GM12864 (cell line): ENCODE results near the gene GTF2I.

ENCODE experiments used
- DNase-seq: peaks from one replicate; pipeline ENCODE4 v3.0.0-alpha.2; 2011; ENCODE audit warnings: low read depth
- H3K4me3 ChIP-seq: 2 replicates; pipeline ENCODE4 v1.5.1; 2011; ENCODE audit warnings: mild to moderate bottlenecking, low read depth, low read length, control low read depth
- TF ChIP-seq, protein P1 (sequence below): IDR thresholded peaks from 2 replicates; pipeline ENCODE4 v1.5.1; 2011; ENCODE audit warnings: low read depth, mild to moderate bottlenecking, moderate library complexity, low read length, control low read depth, inconsistent platforms; ENCODE audit errors: missing control alignments

GTF2I gene

GRCh38 chr7:74708569-74709275 is 51.2 kb downstream of the GTF2I start:
- DNase-seq: no peak
- TF ChIP-seq, protein P1, sequence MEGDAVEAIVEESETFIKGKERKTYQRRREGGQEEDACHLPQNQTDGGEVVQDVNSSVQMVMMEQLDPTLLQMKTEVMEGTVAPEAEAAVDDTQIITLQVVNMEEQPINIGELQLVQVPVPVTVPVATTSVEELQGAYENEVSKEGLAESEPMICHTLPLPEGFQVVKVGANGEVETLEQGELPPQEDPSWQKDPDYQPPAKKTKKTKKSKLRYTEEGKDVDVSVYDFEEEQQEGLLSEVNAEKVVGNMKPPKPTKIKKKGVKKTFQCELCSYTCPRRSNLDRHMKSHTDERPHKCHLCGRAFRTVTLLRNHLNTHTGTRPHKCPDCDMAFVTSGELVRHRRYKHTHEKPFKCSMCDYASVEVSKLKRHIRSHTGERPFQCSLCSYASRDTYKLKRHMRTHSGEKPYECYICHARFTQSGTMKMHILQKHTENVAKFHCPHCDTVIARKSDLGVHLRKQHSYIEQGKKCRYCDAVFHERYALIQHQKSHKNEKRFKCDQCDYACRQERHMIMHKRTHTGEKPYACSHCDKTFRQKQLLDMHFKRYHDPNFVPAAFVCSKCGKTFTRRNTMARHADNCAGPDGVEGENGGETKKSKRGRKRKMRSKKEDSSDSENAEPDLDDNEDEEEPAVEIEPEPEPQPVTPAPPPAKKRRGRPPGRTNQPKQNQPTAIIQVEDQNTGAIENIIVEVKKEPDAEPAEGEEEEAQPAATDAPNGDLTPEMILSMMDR: no peak
- H3K4me3 ChIP-seq: no peak overlapping the region

DNA sequence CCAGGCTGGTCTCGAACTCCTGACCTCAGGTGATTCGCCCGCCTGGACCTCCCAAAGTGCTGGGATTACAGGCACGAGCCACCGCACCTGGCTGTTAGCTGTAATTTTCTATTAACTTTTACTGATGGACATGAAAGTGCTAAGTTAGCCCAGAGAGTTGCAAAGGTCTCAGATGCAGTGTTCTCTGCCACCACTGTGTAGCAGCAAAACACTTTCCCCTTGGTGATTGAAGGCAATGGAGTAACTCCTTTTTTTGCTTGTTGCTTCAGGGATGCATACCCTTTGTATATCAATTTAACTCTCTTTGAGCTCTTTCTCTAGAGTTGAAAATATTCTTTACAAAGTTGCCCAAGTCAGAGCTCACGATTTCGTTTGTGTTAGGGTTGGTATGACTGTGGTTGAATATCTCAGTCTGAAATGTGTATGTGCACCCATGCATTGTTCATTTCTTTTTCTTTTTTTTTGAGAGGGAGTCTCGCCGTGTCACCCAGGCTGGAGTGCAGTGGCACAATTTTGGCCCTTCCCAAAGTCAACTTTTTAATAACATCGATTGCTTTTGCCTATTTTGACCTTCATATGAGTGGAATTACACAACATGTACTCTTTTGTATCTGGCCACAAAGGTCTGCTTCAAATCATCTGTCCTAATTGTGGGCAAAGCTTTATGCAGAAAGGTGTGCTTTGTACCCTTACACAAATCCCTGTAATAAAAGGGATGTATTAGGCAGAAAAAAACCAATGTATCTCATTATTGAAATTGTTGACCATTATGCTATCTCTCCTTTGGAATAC is 52.6 kb downstream of the GTF2I start:
- TF ChIP-seq, protein P1: peak; percentile 32
- no peak overlapping the region for H3K4me3 ChIP-seq
- DNase-seq: no peak

DNA sequence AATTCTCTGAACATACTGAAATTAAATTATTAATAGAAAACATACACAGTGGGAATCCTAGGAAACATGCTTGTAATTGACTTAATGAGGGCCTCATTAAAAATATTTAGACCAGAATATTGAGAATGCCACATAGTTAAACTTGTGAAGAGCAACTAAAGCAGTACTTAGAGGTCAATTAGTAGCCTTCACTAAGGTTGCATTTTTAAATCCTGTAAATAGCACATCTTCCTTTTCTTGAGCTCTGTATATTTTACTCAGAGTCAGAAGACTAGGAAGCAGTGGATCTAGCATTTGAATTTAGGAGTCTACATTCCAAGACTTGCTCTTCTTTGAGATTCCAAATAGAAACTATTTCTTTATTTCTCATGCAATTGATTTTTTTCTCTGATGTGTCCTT is 56.0 kb downstream of the GTF2I start:
- no peak overlapping the region for H3K4me3 ChIP-seq
- TF ChIP-seq, protein P1: no peak
- DNase-seq: no peak

GRCh38 chr7:74717889-74718288 is 60.4 kb downstream of the GTF2I start:
- H3K4me3 ChIP-seq: no peak overlapping the region
- no peak for DNase-seq
- TF ChIP-seq, protein P1: no peak

DNA sequence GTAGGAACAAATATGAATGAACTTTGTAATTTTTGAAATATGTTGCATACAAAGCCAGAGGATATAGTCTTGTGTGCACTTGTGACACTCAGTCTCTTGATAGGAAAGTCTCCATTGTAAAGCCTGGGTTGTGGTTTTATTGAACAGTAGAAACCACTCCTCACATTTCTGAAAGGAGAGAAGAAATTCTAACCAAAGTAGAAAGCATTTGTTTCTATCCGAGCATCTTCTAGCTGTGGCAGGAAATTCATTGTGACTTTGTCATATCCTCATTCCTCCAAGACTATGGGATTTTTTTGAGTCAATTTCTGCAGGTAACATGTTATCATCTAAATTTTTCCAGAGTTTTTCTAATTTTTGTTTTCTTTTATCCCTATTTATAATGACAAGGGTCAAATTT is 60.8 kb downstream of the GTF2I start:
- DNase-seq: no peak
- TF ChIP-seq, protein P1: no peak
- H3K4me3 ChIP-seq: no peak overlapping the region

GRCh38 chr7:74722153-74722552 is 64.6 kb downstream of the GTF2I start:
- TF ChIP-seq, protein P1: no peak
- no peak for DNase-seq
- no peak overlapping the region for H3K4me3 ChIP-seq

GRCh38 chr7:74725840-74726239 is 68.3 kb downstream of the GTF2I start:
- no peak for DNase-seq
- TF ChIP-seq, protein P1: no peak

More at GRCh38 chr7:74725840-74726239, 68.3 kb downstream of the GTF2I start:
- no peak overlapping the region for H3K4me3 ChIP-seq
